ENCODE measurements around the gene MINDY1. TPM values are rescaled to one million over a fixed set of nuclear protein-coding genes. Genes with fewer than 3 reads are reported as not detected.

MINDY1 gene
- total and polyA plus RNA-seq, 12 donors = 9.8 to 70.6 (median 53.6) TPM

GRCh38 chr1:150995460-150995859 lies 11.2 kb downstream of the MINDY1 start:
- Histone ChIP-seq H3K27me3 (no peaks in the 10 kb centered on the region), H3K36me3 (peaks cover 0 to 41% (median 28%) of the 10 kb centered on the region in 9 donors), H3K9me3 (no peaks in the 10 kb centered on the region), H3K4me1 (peaks cover 0 to 27% (median 12%) of the 10 kb centered on the region in 9 donors), H3K4me3 (peak overlapping the region in 5 of 10 donors; percentile 14 to 41 (median 24)), H3K27ac (peak overlapping the region in 7 of 10 donors; percentile 17 to 62 (median 49))
- WGBS, 2 donors = 37 to 47% methylated on average over 4 of the region's 4 CpGs
- no peak for DNase-seq
- no peak for TF ChIP-seq CTCF (IDR thresholded peaks at IDR 0.05)
- peak in 5 of 8 donors; percentile 8 to 43 (median 14) for ATAC-seq
- intact Hi-C loops (cut with DNase I) = no loop called here

GRCh38 chr1:150994248-150994647 lies 12.5 kb downstream of the MINDY1 start:
- Histone ChIP-seq H3K27ac (no peak overlapping the region), H3K27me3 (no peaks in the 10 kb centered on the region), H3K4me1 (peaks cover 0 to 21% (median 12%) of the 10 kb centered on the region in 9 donors), H3K4me3 (no peak overlapping the region), H3K9me3 (no peaks in the 10 kb centered on the region), H3K36me3 (peaks cover 0 to 29% (median 26%) of the 10 kb centered on the region in 9 donors)
- DNase-seq (no peak), ATAC-seq (no peak)
- intact Hi-C loops (cut with DNase I) = no loop called here
- WGBS, 2 donors = 71 to 75% methylated on average over 3 of the region's 3 CpGs
- TF ChIP-seq CTCF (IDR thresholded peaks at IDR 0.05) = no peak

- Histone ChIP-seq H3K36me3 (peaks cover 0 to 13% (median 10%) of the 10 kb centered on the region in 9 donors), H3K9me3 (no peaks in the 10 kb centered on the region), H3K27me3 (no peaks in the 10 kb centered on the region), H3K27ac (no peak overlapping the region), H3K4me1 (peaks cover 0 to 21% (median 11%) of the 10 kb centered on the region in 9 donors), H3K4me3 (no peak overlapping the region)
- no peak for TF ChIP-seq CTCF (IDR thresholded peaks at IDR 0.05)
- DNase-seq (no peak), ATAC-seq (no peak)
- 66 to 80% methylated on average over 4 of the region's 4 CpGs for WGBS, 2 donors
- intact Hi-C loops (cut with DNase I) = no loop called here
These were observed 14.1 kb downstream of the MINDY1 start for GRCh38 chr1:150992626-150993025.

- TF ChIP-seq CTCF (IDR thresholded peaks at IDR 0.05) = no peak
- 85 to 91% methylated on average over 7 of the region's 7 CpGs for WGBS, 2 donors
- intact Hi-C loops (cut with DNase I) = no loop called here
These were observed 18.8 kb downstream of the MINDY1 start for GRCh38 chr1:150987924-150988323.

More at GRCh38 chr1:150987924-150988323, 18.8 kb downstream of the MINDY1 start:
- ATAC-seq (no peak), DNase-seq (no peak)
- Histone ChIP-seq H3K9me3 (no peaks in the 10 kb centered on the region), H3K4me1 (no peaks in the 10 kb centered on the region), H3K36me3 (no peaks in the 10 kb centered on the region), H3K27me3 (no peaks in the 10 kb centered on the region), H3K27ac (no peak overlapping the region), H3K4me3 (no peak overlapping the region)
